Gastrocnemius medialis (tissue), 4 donors: ENCODE measurements around the gene NMBR.
"Not testable (repeated sequence)": the region's sequence is repeated elsewhere in the genome, so short reads cannot be mapped to it uniquely, and the experiment has no call there.

Source experiments
- CTCF ChIP-seq, 5 experiments: fragments of 450-650 bp in 3 of 5; fragments of 200-600 bp in 2 of 5; sonication (generic) in 2 of 5; IDR thresholded peaks in 4 of 5; conservative IDR thresholded peaks in 1 of 5; 1 replicate in 4 of 5; 2 replicates in 1 of 5; pipeline ENCODE4 v1.5.1; 2016 to 2019; ENCODE audit warnings: antibody characterized with exemption in 5 of 5, mild to moderate bottlenecking in 3 of 5, moderate library complexity in 3 of 5
- POLR2A ChIP-seq, 2 donors: fragments of 450-650 bp; IDR thresholded peaks; one replicate each; pipeline ENCODE4 v1.6.1; 2017; ENCODE audit warnings: antibody characterized with exemption in 2 of 2, mild to moderate bottlenecking in 2 of 2, moderate library complexity in 2 of 2

GRCh38 chr6:142027804-142028203 is 119.1 kb downstream of the NMBR start:
- not testable (repeated sequence) for TF ChIP-seq CTCF (IDR thresholded peaks at IDR 0.05 in 4 of 5, conservative IDR thresholded peaks at IDR 0.05 in 1 of 5); POLR2A (IDR thresholded peaks at IDR 0.05)
